Left ventricle myocardium inferior (tissue), 1 donor: ENCODE measurements around the gene RAET1L. TPM values are rescaled to one million over a fixed set of nuclear protein-coding genes. Genes with fewer than 3 reads are reported as not detected.

ENCODE experiments used
- DNase-seq: peaks from one replicate; pipeline ENCODE4 v3.0.0-alpha.2; 2020
- H3K27ac ChIP-seq: fragments of 200-600 bp; replicated peaks from 2 replicates; pipeline ENCODE4 v1.8.0; 2021
- H3K27me3 ChIP-seq: fragments of 200-600 bp; 2 replicates; pipeline ENCODE4 v1.8.0; 2021; ENCODE audit warnings: low read depth
- H3K36me3 ChIP-seq: fragments of 200-600 bp; 2 replicates; pipeline ENCODE4 v1.8.0; 2021
- H3K4me1 ChIP-seq: fragments of 200-600 bp; 2 replicates; pipeline ENCODE4 v1.8.0; 2021
- H3K4me3 ChIP-seq: fragments of 200-600 bp; 2 replicates; pipeline ENCODE4 v1.8.0; 2021; ENCODE audit warnings: mild to moderate bottlenecking, moderate library complexity
- H3K9me3 ChIP-seq: fragments of 200-600 bp; replicated peaks from 2 replicates; pipeline ENCODE4 v1.8.0; 2021
- intact Hi-C: fragments of 100-400 bp; cut with micrococcal nuclease; formaldehyde crosslinking; loops from one replicate; pipeline ENCODE4 v1.11.0; 2022
- total RNA-seq: library from RNA; stranded (reverse); fragmentation: NEBNext Ultra II Directional; extraction: Animal tissue kit (Norgen Biotek cat#: 25700); gene quantifications from one replicate; pipeline ENCODE4 v1.2.1, GENCODE V29; 2021
- TF ChIP-seq, protein P1 (sequence below): fragments of 200-600 bp; IDR thresholded peaks from 2 replicates; pipeline ENCODE4 v1.8.0; 2021; ENCODE audit warnings: antibody characterized with exemption, mild to moderate bottlenecking, borderline replicate concordance
- donor health status: DM: no; HTN: yes; CAD: no; lungs with severe emphysema.

RAET1L gene
- total RNA-seq, 1 donor from 2014 or later: not detected

DNA sequence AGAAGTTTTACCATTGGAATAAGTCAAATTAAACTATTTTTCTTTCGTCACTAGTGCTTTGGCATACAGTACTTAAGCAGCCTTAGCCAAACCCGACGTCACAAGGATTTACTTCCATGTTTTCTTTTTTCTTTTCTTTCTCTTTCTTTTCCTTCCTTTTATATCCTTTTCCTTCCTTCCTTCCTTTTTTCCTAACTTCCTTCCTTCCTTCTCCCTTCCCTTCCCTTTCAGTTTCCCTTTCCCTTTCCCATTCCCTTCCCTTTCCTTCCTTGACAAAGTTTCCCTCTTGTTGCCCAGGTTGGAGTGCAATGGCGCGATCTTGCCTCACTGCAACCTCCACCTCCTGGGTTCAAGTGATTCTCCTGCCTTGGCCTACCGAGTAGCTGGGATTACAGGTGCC lies 33.7 kb upstream of the RAET1L start:
- Histone ChIP-seq H3K27me3 (peaks cover 39% of the 10 kb centered on the region), H3K9me3 (no peaks in the 10 kb centered on the region), H3K27ac (no peak overlapping the region), H3K4me1 (no peaks in the 10 kb centered on the region), H3K4me3 (no peak overlapping the region), H3K36me3 (no peaks in the 10 kb centered on the region)
- intact Hi-C loops: no loop called here
- TF ChIP-seq, protein P1, sequence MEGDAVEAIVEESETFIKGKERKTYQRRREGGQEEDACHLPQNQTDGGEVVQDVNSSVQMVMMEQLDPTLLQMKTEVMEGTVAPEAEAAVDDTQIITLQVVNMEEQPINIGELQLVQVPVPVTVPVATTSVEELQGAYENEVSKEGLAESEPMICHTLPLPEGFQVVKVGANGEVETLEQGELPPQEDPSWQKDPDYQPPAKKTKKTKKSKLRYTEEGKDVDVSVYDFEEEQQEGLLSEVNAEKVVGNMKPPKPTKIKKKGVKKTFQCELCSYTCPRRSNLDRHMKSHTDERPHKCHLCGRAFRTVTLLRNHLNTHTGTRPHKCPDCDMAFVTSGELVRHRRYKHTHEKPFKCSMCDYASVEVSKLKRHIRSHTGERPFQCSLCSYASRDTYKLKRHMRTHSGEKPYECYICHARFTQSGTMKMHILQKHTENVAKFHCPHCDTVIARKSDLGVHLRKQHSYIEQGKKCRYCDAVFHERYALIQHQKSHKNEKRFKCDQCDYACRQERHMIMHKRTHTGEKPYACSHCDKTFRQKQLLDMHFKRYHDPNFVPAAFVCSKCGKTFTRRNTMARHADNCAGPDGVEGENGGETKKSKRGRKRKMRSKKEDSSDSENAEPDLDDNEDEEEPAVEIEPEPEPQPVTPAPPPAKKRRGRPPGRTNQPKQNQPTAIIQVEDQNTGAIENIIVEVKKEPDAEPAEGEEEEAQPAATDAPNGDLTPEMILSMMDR: no peak
- DNase-seq: no peak

DNA sequence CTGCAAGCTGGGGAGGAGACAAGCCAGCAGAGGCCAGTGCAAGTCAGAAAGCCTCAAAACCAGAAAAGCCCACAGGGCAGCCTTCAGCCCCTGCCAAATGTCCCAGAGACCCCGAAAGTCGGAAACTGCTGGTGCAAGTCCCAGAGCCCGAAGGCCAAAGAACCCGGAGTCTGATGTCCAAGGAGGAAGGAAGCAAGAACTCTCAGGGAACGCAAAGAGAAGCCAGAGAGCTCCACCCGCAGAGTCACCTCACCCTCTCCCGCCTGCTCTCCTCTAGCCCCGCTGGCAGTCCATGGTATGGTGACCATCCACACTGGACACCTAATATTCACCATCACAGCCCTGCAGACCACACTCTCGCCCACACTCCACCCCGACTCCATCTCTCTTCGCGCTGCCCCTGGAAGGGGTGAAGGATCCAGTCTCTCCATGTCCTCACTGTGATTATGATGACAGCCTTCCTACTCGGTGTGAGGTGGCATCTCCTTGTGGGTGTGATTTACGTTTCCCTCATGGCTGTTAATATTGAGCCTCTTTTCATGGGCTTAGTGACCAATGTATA lies 33.0 kb upstream of the RAET1L start:
- Histone ChIP-seq H3K9me3 (no peaks in the 10 kb centered on the region), H3K27me3 (peaks cover 46% of the 10 kb centered on the region)

DNA sequence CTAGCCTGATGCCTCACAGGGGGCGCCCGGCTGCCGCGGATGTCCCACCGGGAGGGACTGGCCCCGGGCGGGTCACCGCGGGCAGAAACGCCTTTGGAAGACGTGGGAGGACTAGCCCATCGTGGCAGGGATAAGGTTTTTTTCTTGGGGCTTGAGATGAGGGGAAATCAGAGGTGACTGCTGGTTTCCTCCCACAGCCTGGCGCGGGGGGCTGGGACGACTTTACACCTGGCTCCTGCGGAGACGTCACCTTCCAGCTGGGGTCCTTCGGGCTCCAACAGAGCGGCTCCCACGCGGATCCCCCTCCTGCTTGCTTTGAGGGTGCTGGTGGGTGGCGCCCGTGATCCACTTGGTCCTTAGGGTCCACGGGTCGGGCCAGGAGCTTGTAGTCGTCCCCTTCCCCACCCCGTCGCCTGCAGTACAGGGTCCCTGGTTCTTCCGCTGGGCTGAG lies 32.2 kb upstream of the RAET1L start:
- Histone ChIP-seq H3K4me3 (no peak overlapping the region), H3K9me3 (no peaks in the 10 kb centered on the region), H3K27ac (no peak overlapping the region), H3K27me3 (peaks cover 54% of the 10 kb centered on the region), H3K36me3 (no peaks in the 10 kb centered on the region), H3K4me1 (no peaks in the 10 kb centered on the region)
- TF ChIP-seq, protein P1: no peak
- no peak for DNase-seq
- intact Hi-C loops: no loop called here

More for the DNA sequence above, 33.0 kb upstream of the RAET1L start:
- no peaks in the 10 kb centered on the region for H3K36me3 ChIP-seq
- TF ChIP-seq, protein P1: no peak
- DNase-seq: no peak
- H3K27ac ChIP-seq: no peak overlapping the region
- intact Hi-C loops: no loop called here
- H3K4me1 ChIP-seq: no peaks in the 10 kb centered on the region
- no peak overlapping the region for H3K4me3 ChIP-seq

DNA sequence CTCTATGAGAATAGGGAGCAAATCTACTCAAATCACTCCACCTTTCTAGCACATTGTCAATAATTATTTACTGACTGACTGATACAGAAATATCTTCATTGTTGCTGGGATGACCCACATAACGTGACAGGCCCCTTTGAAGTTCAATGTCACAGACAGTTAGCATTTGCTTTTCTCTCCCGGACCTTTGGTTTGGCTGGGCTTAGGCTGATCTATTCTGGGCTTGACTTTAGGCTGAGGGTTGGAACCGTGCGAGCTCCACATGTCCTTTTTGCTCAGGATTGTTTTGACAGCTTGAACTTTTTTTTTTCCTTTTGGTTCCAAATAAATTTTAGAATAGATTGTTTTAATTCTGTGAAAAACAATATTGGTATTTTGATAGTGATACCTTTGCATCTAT lies 31.6 kb upstream of the RAET1L start:
- H3K27ac ChIP-seq: no peak overlapping the region
- intact Hi-C loops: no loop called here
- no peak for DNase-seq
- no peaks in the 10 kb centered on the region for H3K4me1 ChIP-seq
- no peak overlapping the region for H3K4me3 ChIP-seq
- TF ChIP-seq, protein P1: no peak
- H3K36me3 ChIP-seq: no peaks in the 10 kb centered on the region
- no peaks in the 10 kb centered on the region for H3K9me3 ChIP-seq
- H3K27me3 ChIP-seq: peaks cover 60% of the 10 kb centered on the region

DNA sequence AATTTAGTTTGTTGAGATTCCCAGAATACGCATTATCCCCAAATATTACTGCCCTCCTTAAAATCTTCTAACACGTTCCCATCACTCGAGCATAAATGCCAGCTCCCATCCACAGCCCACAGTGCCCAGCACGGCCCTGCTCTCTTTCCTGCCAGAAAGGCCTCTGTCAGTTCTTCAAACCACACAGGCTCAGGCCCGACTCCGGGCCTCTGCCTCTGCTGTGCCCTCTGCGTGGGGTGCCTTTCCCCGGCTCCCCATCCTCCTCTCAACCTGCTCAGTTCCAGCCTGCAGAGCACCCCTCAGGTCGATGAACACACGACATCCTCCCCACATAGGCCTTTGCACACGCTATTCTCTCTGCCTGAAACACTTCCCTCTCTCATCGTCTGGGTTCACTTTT lies 30.8 kb upstream of the RAET1L start:
- no peaks in the 10 kb centered on the region for H3K4me1 ChIP-seq
- H3K9me3 ChIP-seq: no peaks in the 10 kb centered on the region
- H3K4me3 ChIP-seq: no peak overlapping the region
- intact Hi-C loops: no loop called here
- DNase-seq: no peak
- TF ChIP-seq, protein P1: no peak
- no peaks in the 10 kb centered on the region for H3K36me3 ChIP-seq
- H3K27ac ChIP-seq: no peak overlapping the region
- peaks cover 66% of the 10 kb centered on the region for H3K27me3 ChIP-seq
